ENCODE results near the gene PAQR4. TPM values are rescaled to one million over a fixed set of nuclear protein-coding genes. Genes with fewer than 3 reads are reported as not detected.

PAQR4 gene
- total RNA-seq, 4 donors from 2014 or later: 2.9 to 18.8 (median 8.0) TPM

- peak overlapping the region in 3 of 4 donors; percentile 65 to 79 (median 79) for H3K4me3 ChIP-seq
- no peak for DNase-seq
Observed at GRCh38 chr16:3022684-3023414, 53.7 kb downstream of the PAQR4 start.

More at GRCh38 chr16:3022684-3023414, 53.7 kb downstream of the PAQR4 start:
- H3K36me3 ChIP-seq: peaks cover 5 to 27% (median 9%) of the 10 kb centered on the region in 3 donors
- peaks cover 0 to 17% (median 2%) of the 10 kb centered on the region in 4 donors for H3K27me3 ChIP-seq
- no peaks in the 10 kb centered on the region for H3K9me3 ChIP-seq
- intact Hi-C loops (cut with DNase I): no loop called here
- H3K4me1 ChIP-seq: peaks cover 41 to 76% (median 46%) of the 10 kb centered on the region in 3 donors
- TF ChIP-seq POLR2A (IDR thresholded peaks at IDR 0.05) (no peak), CTCF (IDR thresholded peaks at IDR 0.05) (no peak)
- 10 to 24% methylated on average over 2 to 3 of the region's 8 CpGs for WGBS, 2 donors
- H3K27ac ChIP-seq: peak overlapping the region; percentile 92 to 98 (median 96)

Small RNAs within 50 kb of the gene (small RNA-seq; reads per million reads assigned to genes)
- 0 reads per million in 4 donors for gene LINC00514

Other genes with a start within 250 kb of the PAQR4 start
- 100 to 1,000 TPM; 188 to 463 (median 228) TPM for gene PRSS27, start 249.1 kb upstream of the PAQR4 start, total RNA-seq
- 100 to 1,000 TPM in 3 of 4 donors, 10 to 100 TPM in 1; 80.7 to 290 (median 233) TPM for gene SRRM2, start 216.7 kb upstream of the PAQR4 start, total RNA-seq
- gene ELOB, start 192.1 kb upstream of the PAQR4 start, total RNA-seq: 100 to 1,000 TPM; 186 to 446 (median 288) TPM
- not detected for gene PRSS33, start 181.8 kb upstream of the PAQR4 start, total RNA-seq
- not detected for gene PRSS41, start 170.9 kb upstream of the PAQR4 start, total RNA-seq
- gene PRSS21, start 152.1 kb upstream of the PAQR4 start, total RNA-seq: 1 to 10 TPM in 1 of 4 donors, not detected in 3; 1.5 TPM
- 10 to 100 TPM in 1 of 4 donors, under 1 TPM in 2, not detected in 1; 0.34 to 38.5 (median 0.44) TPM for gene ZG16B, start 139.0 kb upstream of the PAQR4 start, total RNA-seq
- gene PRSS22, start 111.2 kb upstream of the PAQR4 start, total RNA-seq: 100 to 1,000 TPM in 2 of 4 donors, 10 to 100 TPM in 2; 36.6 to 149 (median 113) TPM
- 10 to 100 TPM; 18.9 to 47.9 (median 39.5) TPM for gene FLYWCH2, start 86.1 kb upstream of the PAQR4 start, total RNA-seq
- 10 to 100 TPM; 25.4 to 52.1 (median 27.1) TPM for gene FLYWCH1, start 57.4 kb upstream of the PAQR4 start, total RNA-seq
- gene KREMEN2, start 5.1 kb upstream of the PAQR4 start, total RNA-seq: 1 to 10 TPM in 2 of 4 donors, under 1 TPM in 1, not detected in 1; 0.19 to 3.9 (median 2.1) TPM
- gene PKMYT1, start 11.1 kb downstream of the PAQR4 start, total RNA-seq: 10 to 100 TPM in 3 of 4 donors, 1 to 10 TPM in 1; 4.2 to 33.1 (median 13.0) TPM
- gene CLDN9, start 43.6 kb downstream of the PAQR4 start, total RNA-seq: not detected
- not detected for gene CLDN6, start 48.8 kb downstream of the PAQR4 start, total RNA-seq
- 10 to 100 TPM; 15.3 to 46.0 (median 28.6) TPM for gene TNFRSF12A, start 51.0 kb downstream of the PAQR4 start, total RNA-seq
- gene HCFC1R1, start 54.6 kb downstream of the PAQR4 start, total RNA-seq: 10 to 100 TPM; 17.9 to 32.4 (median 18.4) TPM
- 10 to 100 TPM; 17.4 to 27.9 (median 25.8) TPM for gene THOC6, start 54.7 kb downstream of the PAQR4 start, total RNA-seq
- 100 to 1,000 TPM in 2 of 4 donors, 10 to 100 TPM in 2; 54.9 to 204 (median 96.4) TPM for gene BICDL2, start 67.6 kb downstream of the PAQR4 start, total RNA-seq
- gene MMP25, start 77.2 kb downstream of the PAQR4 start, total RNA-seq: 1 to 10 TPM in 1 of 4 donors, under 1 TPM in 3; 0.19 to 1.4 (median 0.61) TPM
- gene IL32, start 96.3 kb downstream of the PAQR4 start, total RNA-seq: 10 to 100 TPM in 3 of 4 donors, 1 to 10 TPM in 1; 4.6 to 31.7 (median 17.3) TPM
- not detected for gene ZSCAN10, start 129.9 kb downstream of the PAQR4 start, total RNA-seq
- 10 to 100 TPM in 3 of 4 donors, 1 to 10 TPM in 1; 9.7 to 13.9 (median 11.9) TPM for gene ZNF205, start 143.2 kb downstream of the PAQR4 start, total RNA-seq
- 10 to 100 TPM in 1 of 4 donors, 1 to 10 TPM in 3; 3.9 to 14.3 (median 6.4) TPM for gene ZNF213, start 165.7 kb downstream of the PAQR4 start, total RNA-seq
- gene OR1F1, start 218.9 kb downstream of the PAQR4 start, total RNA-seq: not detected

All from esophagus squamous epithelium (tissue), 5 donors.